Measurements from ENCODE around the gene XAB2. TPM values are rescaled to one million over a fixed set of nuclear protein-coding genes. Genes with fewer than 3 reads are reported as not detected.

Gene XAB2
- total RNA-seq, 2 experiments from 2014 or later, result 44.0 to 45.8 TPM

GRCh38 chr19:7628589-7629311 lies 595 bp downstream of the XAB2 start:
- Mint-ChIP-seq H3K4me3 (peak overlapping the region; percentile 94), H3K4me1 (peaks cover 24% of the 10 kb centered on the region), H3K36me3 (peaks cover 6% of the 10 kb centered on the region), H3K9me3 (no peaks in the 10 kb centered on the region), H3K27me3 (no peaks in the 10 kb centered on the region), H3K27ac (peak overlapping the region; percentile 94)
- no peak for DNase-seq

- Mint-ChIP-seq H3K9me3 (no peaks in the 10 kb centered on the region), H3K4me3 (no peak overlapping the region), H3K36me3 (peaks cover 9% of the 10 kb centered on the region), H3K27ac (no peak overlapping the region), H3K27me3 (no peaks in the 10 kb centered on the region), H3K4me1 (peaks cover 24% of the 10 kb centered on the region)
- DNase-seq, result no peak
These were observed 2.2 kb downstream of the XAB2 start for GRCh38 chr19:7627166-7627565.

GRCh38 chr19:7625763-7626372 lies 3.5 kb downstream of the XAB2 start:
- no peaks in the 10 kb centered on the region for H3K9me3 Mint-ChIP-seq
- H3K27ac Mint-ChIP-seq, result no peak overlapping the region
- no peak overlapping the region for H3K4me3 Mint-ChIP-seq
- DNase-seq, result no peak
- H3K4me1 Mint-ChIP-seq, result peaks cover 17% of the 10 kb centered on the region
- H3K27me3 Mint-ChIP-seq, result no peaks in the 10 kb centered on the region
- peaks cover 9% of the 10 kb centered on the region for H3K36me3 Mint-ChIP-seq

GRCh38 chr19:7624810-7625209 lies 4.5 kb downstream of the XAB2 start:
- Mint-ChIP-seq H3K36me3 (peaks cover 9% of the 10 kb centered on the region), H3K27ac (no peak overlapping the region)

GRCh38 chr19:7623725-7624603 lies 5.4 kb downstream of the XAB2 start:
- Mint-ChIP-seq H3K27me3 (no peaks in the 10 kb centered on the region), H3K4me3 (no peak overlapping the region)

More at GRCh38 chr19:7624810-7625209, 4.5 kb downstream of the XAB2 start:
- Mint-ChIP-seq H3K4me3 (no peak overlapping the region), H3K4me1 (peaks cover 10% of the 10 kb centered on the region), H3K27me3 (no peaks in the 10 kb centered on the region), H3K9me3 (no peaks in the 10 kb centered on the region)
- no peak for DNase-seq

GRCh38 chr19:7622933-7623685 lies 6.2 kb downstream of the XAB2 start:
- Mint-ChIP-seq H3K9me3 (no peaks in the 10 kb centered on the region), H3K27me3 (no peaks in the 10 kb centered on the region), H3K4me1 (peaks cover 3% of the 10 kb centered on the region), H3K4me3 (no peak overlapping the region), H3K27ac (no peak overlapping the region), H3K36me3 (peaks cover 12% of the 10 kb centered on the region)
- peak; percentile 33 for DNase-seq

More at GRCh38 chr19:7623725-7624603, 5.4 kb downstream of the XAB2 start:
- Mint-ChIP-seq H3K27ac (no peak overlapping the region), H3K4me1 (peaks cover 9% of the 10 kb centered on the region), H3K36me3 (peaks cover 5% of the 10 kb centered on the region), H3K9me3 (no peaks in the 10 kb centered on the region)
- DNase-seq, result no peak

- Mint-ChIP-seq H3K36me3 (peaks cover 14% of the 10 kb centered on the region), H3K9me3 (no peaks in the 10 kb centered on the region), H3K27ac (no peak overlapping the region), H3K27me3 (no peaks in the 10 kb centered on the region), H3K4me1 (no peaks in the 10 kb centered on the region), H3K4me3 (no peak overlapping the region)
- no peak for DNase-seq
These were observed 8.6 kb downstream of the XAB2 start for GRCh38 chr19:7620442-7621412.

- H3K9me3 Mint-ChIP-seq, result no peaks in the 10 kb centered on the region
These were observed 9.5 kb downstream of the XAB2 start for GRCh38 chr19:7619671-7620441.

GRCh38 chr19:7618771-7619510 lies 10.4 kb downstream of the XAB2 start:
- Mint-ChIP-seq H3K4me1 (no peaks in the 10 kb centered on the region), H3K27ac (no peak overlapping the region), H3K4me3 (no peak overlapping the region), H3K36me3 (peaks cover 14% of the 10 kb centered on the region), H3K9me3 (no peaks in the 10 kb centered on the region), H3K27me3 (no peaks in the 10 kb centered on the region)
- DNase-seq, result no peak

More at GRCh38 chr19:7619671-7620441, 9.5 kb downstream of the XAB2 start:
- Mint-ChIP-seq H3K4me3 (no peak overlapping the region), H3K27me3 (no peaks in the 10 kb centered on the region), H3K27ac (no peak overlapping the region), H3K4me1 (no peaks in the 10 kb centered on the region), H3K36me3 (peaks cover 14% of the 10 kb centered on the region)
- no peak for DNase-seq

- Mint-ChIP-seq H3K4me3 (no peak overlapping the region), H3K36me3 (peaks cover 14% of the 10 kb centered on the region), H3K4me1 (no peaks in the 10 kb centered on the region), H3K27me3 (no peaks in the 10 kb centered on the region), H3K27ac (no peak overlapping the region), H3K9me3 (no peaks in the 10 kb centered on the region)
- DNase-seq, result no peak
These were observed 11.0 kb downstream of the XAB2 start for GRCh38 chr19:7618348-7618747.

GRCh38 chr19:7617735-7618134 lies 11.6 kb downstream of the XAB2 start:
- H3K27me3 Mint-ChIP-seq, result no peaks in the 10 kb centered on the region
- H3K27ac Mint-ChIP-seq, result no peak overlapping the region
- no peak overlapping the region for H3K4me3 Mint-ChIP-seq
- peaks cover 11% of the 10 kb centered on the region for H3K36me3 Mint-ChIP-seq
- no peaks in the 10 kb centered on the region for H3K4me1 Mint-ChIP-seq
- H3K9me3 Mint-ChIP-seq, result no peaks in the 10 kb centered on the region
- DNase-seq, result no peak

GRCh38 chr19:7617172-7617571 lies 12.2 kb downstream of the XAB2 start:
- DNase-seq, result no peak
- no peaks in the 10 kb centered on the region for H3K27me3 Mint-ChIP-seq
- peaks cover 11% of the 10 kb centered on the region for H3K36me3 Mint-ChIP-seq
- no peaks in the 10 kb centered on the region for H3K4me1 Mint-ChIP-seq
- no peak overlapping the region for H3K4me3 Mint-ChIP-seq
- H3K27ac Mint-ChIP-seq, result no peak overlapping the region
- H3K9me3 Mint-ChIP-seq, result no peaks in the 10 kb centered on the region

Measured in activated naive CD8-positive, alpha-beta T cell treated with anti-CD3 and anti-CD28 coated beads for 36 hours (primary cell).